Measurements from ENCODE around the gene ZNF280D. TPM values are rescaled to one million over a fixed set of nuclear protein-coding genes. Genes with fewer than 3 reads are reported as not detected.

Gene ZNF280D
- total and polyA plus RNA-seq, 2 of the 8 experiments (the other 6 are each of a cell fraction or from before 2014, with no cell fraction given) = 7.4 to 27.5 TPM

DNA sequence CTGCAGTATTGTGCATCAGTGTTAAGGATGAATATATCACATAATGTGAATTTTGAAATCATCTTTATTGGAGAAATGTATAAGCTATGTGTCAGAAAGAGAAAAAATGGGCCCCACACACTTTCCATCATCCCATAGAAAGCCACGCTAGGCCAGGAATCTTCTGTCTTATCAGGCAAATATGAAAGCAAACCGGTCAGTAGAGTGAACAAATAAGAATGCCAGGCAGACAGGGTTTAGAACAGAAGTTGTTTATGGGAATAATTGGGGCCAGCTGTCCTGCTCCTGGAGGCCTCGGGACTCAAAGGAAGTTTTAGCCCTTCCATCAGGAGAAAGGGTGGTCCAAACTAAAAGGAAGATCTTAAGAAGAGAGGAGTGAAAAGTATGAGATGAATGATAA is 39.5 kb downstream of the ZNF280D start:
- Histone ChIP-seq H4K5ac (ENCODE audit: insufficient read length, low read depth, low read length) (no peak overlapping the region), H3K79me2 (ENCODE audit: control insufficient read depth in 1 of 2, insufficient read depth in 2 of 2, low read length in 2 of 2) (no peaks in the 10 kb centered on the region), H4K91ac (replicated peaks; ENCODE audit: insufficient read length, low read length) (no peak overlapping the region), H3K14ac (ENCODE audit: insufficient read length) (no peak overlapping the region), H2BK12ac (ENCODE audit: low read depth, low read length) (no peak overlapping the region), H2BK5ac (ENCODE audit: low read depth, low read length) (no peak overlapping the region), H3K4me1 (replicated peaks in 1 of 4; ENCODE audit: control insufficient read depth in 3 of 4, insufficient read depth in 4 of 4, low read length in 3 of 4) (no peaks in the 10 kb centered on the region), H4K8ac (ENCODE audit: extremely low read depth, insufficient read depth, low read length) (no peak overlapping the region), H3K18ac (ENCODE audit: extremely low read depth, low read length) (no peak overlapping the region), H2BK15ac (ENCODE audit: low read length) (no peak overlapping the region), H2AFZ (ENCODE audit: low read length) (no peak overlapping the region), H3K9me3 (ENCODE audit: insufficient read depth in 2 of 2, low read depth in 1 of 2, low read length in 1 of 2) (no peaks in the 10 kb centered on the region; a peak in 1 of 4 replicates), H3K27ac (ENCODE audit: low read depth, low read length) (no peak overlapping the region), H3K23me2 (ENCODE audit: low read depth, low read length) (no peaks in the 10 kb centered on the region; the same call in 1 of the 2 replicates), H2BK120ac (replicated peaks; ENCODE audit: low read depth, low read length) (no peak overlapping the region), H2AK5ac (ENCODE audit: low read depth, low read length) (no peak overlapping the region), H3K9ac (replicated peaks in 1 of 4; ENCODE audit: extremely low read depth in 1 of 4, low read depth in 3 of 4, low read length in 3 of 4) (no peak overlapping the region), H3K56ac (replicated peaks; ENCODE audit: insufficient read length, low read depth, low read length) (no peak overlapping the region), H3K23ac (ENCODE audit: insufficient read length) (no peak overlapping the region), H4K20me1 (replicated peaks in 1 of 2; ENCODE audit: control insufficient read depth in 1 of 2, insufficient read depth in 2 of 2, low read length in 2 of 2) (peaks cover 0 to 3% of the 10 kb centered on the region in 2 experiments), H2BK20ac (ENCODE audit: low read length) (no peak overlapping the region), H3K79me1 (ENCODE audit: low read depth, low read length) (no peaks in the 10 kb centered on the region), H3K36me3 (ENCODE audit: control insufficient read depth in 2 of 4, insufficient read depth in 4 of 4, low read length in 3 of 4) (peaks cover 0 to 5% (median 2%) of the 10 kb centered on the region in 4 experiments; a peak in 4 of 8 replicates), H3K4me3 (ENCODE audit: extremely low read depth in 1 of 4, insufficient read depth in 2 of 4, low read depth in 3 of 4, low read length in 4 of 4) (no peak overlapping the region), H3K4me2 (ENCODE audit: insufficient read depth in 1 of 2, low read depth in 2 of 2, low read length in 2 of 2) (no peak overlapping the region), H3K27me3 (replicated peaks in 1 of 4; ENCODE audit: control insufficient read depth in 3 of 4, extremely low read depth in 1 of 4, insufficient read depth in 3 of 4, low read length in 3 of 4) (no peaks in the 10 kb centered on the region), H3K4ac (replicated peaks; ENCODE audit: insufficient read length, low read depth, low read length) (no peak overlapping the region)
- ChIA-PET POLR2A (ENCODE audit: partially characterized antibody) (no interaction called here), CTCF (ENCODE audit: partially characterized antibody) (no interaction called here)
- FAIRE-seq (no peak), DNase-seq (ENCODE audit: low read depth in 1 of 2, low spot score in 2 of 2) (no peak)
- WGBS, 2 experiments (ENCODE audit: extremely low coverage in 1 of 2, insufficient coverage in 1 of 2, insufficient read length in 1 of 2, insufficient replicate concordance in 2 of 2, low coverage in 1 of 2, low lambda C conversion rate in 2 of 2, missing lambda C conversion rate in 1 of 2) = 90% methylated on average over 3 of the region's 3 CpGs; no CpG with 5 or more reads in 1 of the 2 experiments
- TF ChIP-seq, protein P1, sequence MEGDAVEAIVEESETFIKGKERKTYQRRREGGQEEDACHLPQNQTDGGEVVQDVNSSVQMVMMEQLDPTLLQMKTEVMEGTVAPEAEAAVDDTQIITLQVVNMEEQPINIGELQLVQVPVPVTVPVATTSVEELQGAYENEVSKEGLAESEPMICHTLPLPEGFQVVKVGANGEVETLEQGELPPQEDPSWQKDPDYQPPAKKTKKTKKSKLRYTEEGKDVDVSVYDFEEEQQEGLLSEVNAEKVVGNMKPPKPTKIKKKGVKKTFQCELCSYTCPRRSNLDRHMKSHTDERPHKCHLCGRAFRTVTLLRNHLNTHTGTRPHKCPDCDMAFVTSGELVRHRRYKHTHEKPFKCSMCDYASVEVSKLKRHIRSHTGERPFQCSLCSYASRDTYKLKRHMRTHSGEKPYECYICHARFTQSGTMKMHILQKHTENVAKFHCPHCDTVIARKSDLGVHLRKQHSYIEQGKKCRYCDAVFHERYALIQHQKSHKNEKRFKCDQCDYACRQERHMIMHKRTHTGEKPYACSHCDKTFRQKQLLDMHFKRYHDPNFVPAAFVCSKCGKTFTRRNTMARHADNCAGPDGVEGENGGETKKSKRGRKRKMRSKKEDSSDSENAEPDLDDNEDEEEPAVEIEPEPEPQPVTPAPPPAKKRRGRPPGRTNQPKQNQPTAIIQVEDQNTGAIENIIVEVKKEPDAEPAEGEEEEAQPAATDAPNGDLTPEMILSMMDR (IDR thresholded peaks at IDR 0.05; ENCODE audit: control extremely low read depth in 1 of 3, insufficient read depth in 1 of 3, low read depth in 1 of 3, low read length in 3 of 3) = no peak
- TF ChIP-seq GABPA (IDR thresholded peaks at IDR 0.05; ENCODE audit: borderline replicate concordance, insufficient read depth, low read length) (no peak), KDM4A (IDR thresholded peaks at IDR 0.05; ENCODE audit: low read depth, low read length, severe bottlenecking) (no peak), BACH1 (IDR thresholded peaks at IDR 0.05; ENCODE audit: low read length) (no peak), PHF8 (conservative IDR thresholded peaks at IDR 0.05; ENCODE audit: low read depth, low read length) (no peak), SUZ12 (IDR thresholded peaks at IDR 0.05; ENCODE audit: low read length) (no peak), TBP (IDR thresholded peaks at IDR 0.05; ENCODE audit: low read depth, low read length) (no peak), GTF2F1 (IDR thresholded peaks at IDR 0.05; ENCODE audit: borderline replicate concordance, low read depth, low read length) (no peak)
- TF ChIP-seq, protein P2, sequence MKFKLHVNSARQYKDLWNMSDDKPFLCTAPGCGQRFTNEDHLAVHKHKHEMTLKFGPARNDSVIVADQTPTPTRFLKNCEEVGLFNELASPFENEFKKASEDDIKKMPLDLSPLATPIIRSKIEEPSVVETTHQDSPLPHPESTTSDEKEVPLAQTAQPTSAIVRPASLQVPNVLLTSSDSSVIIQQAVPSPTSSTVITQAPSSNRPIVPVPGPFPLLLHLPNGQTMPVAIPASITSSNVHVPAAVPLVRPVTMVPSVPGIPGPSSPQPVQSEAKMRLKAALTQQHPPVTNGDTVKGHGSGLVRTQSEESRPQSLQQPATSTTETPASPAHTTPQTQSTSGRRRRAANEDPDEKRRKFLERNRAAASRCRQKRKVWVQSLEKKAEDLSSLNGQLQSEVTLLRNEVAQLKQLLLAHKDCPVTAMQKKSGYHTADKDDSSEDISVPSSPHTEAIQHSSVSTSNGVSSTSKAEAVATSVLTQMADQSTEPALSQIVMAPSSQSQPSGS (IDR thresholded peaks at IDR 0.05; ENCODE audit: low read length) = no peak

Data from H1 (cell line).